GM12878 (cell line): Measurements from ENCODE around the gene SFN. TPM values are rescaled to one million over a fixed set of nuclear protein-coding genes. Genes with fewer than 3 reads are reported as not detected.

Source experiments
- ASH2L ChIP-seq: fragments of 300-600, 200-600 bp; sonication (generic); IDR thresholded peaks from 2 replicates; pipeline ENCODE4 v1.6.1; 2017; ENCODE audit warnings: low read depth, mild to moderate bottlenecking, borderline replicate concordance
- CBFB ChIP-seq: IDR thresholded peaks from 2 replicates; pipeline ENCODE4 v1.6.1; 2016; ENCODE audit warnings: antibody characterized with exemption, low read depth
- CREM ChIP-seq: IDR thresholded peaks from 2 replicates; pipeline ENCODE4 v1.6.1; 2014; ENCODE audit warnings: antibody characterized with exemption, low read depth
- NFYA ChIP-seq: IDR thresholded peaks from 2 replicates; pipeline ENCODE4 v1.6.1; 2011; ENCODE audit warnings: low read depth, mild to moderate bottlenecking, low read length, improper control_type of control experiment, borderline replicate concordance
- RBBP5 ChIP-seq: fragments of 200-600 bp; sonication (generic); conservative IDR thresholded peaks from 2 replicates; pipeline ENCODE4 v1.6.1; 2016
- SIN3A ChIP-seq: IDR thresholded peaks from 2 replicates; pipeline ENCODE4 v1.6.1; 2012; ENCODE audit warnings: low read depth, low read length, improper control_type of control experiment
- SPI1 ChIP-seq: IDR thresholded peaks from 2 replicates; pipeline ENCODE4 v1.6.1; 2011; ENCODE audit warnings: low read depth, mild to moderate bottlenecking, low read length, moderate library complexity, borderline replicate concordance; ENCODE audit not compliant: insufficient read depth
- TAF1 ChIP-seq: IDR thresholded peaks from 2 replicates; pipeline ENCODE4 v1.6.1; 2011; ENCODE audit warnings: mild to moderate bottlenecking, low read depth, low read length, borderline replicate concordance
- TBL1XR1 ChIP-seq: IDR thresholded peaks from 2 replicates; pipeline ENCODE4 v1.6.1; 2012; ENCODE audit warnings: low read depth, low read length, improper control_type of control experiment
- YY1 ChIP-seq: IDR thresholded peaks from 2 replicates; pipeline ENCODE4 v1.6.1; 2011; ENCODE audit warnings: low read depth, mild to moderate bottlenecking, low read length
- polyA plus RNA-seq, 11 experiments: library from polyadenylated mRNA; depleted of rRNA in 4 of 11; unstranded in 6 of 11; stranded (reverse) in 5 of 11; fragments of >200 nt; fragmentation: Nextera tagmentation in 4 of 11; fragmentation: Illumina TruSeq in 1 of 11; extraction: Ambion mirVana in 4 of 11; extraction: Trizol in 1 of 11; gene quantifications; 1 replicate in 1 of 11; 2 replicates in 10 of 11; pipeline versions ENCODE4 v1.2.1 to v1.2.3, GENCODE V29; 2011 to 2016; ENCODE audit warnings: inconsistent platforms in 2 of 11, missing spikeins in 2 of 11, low read depth in 1 of 11
- total RNA-seq, 4 experiments: library from RNA; depleted of rRNA in 3 of 4; stranded (reverse); fragments of >200 nt in 3 of 4; fragmentation: Illumina TruSeq in 1 of 4; extraction: Trizol in 1 of 4; gene quantifications; 2 replicates each; pipeline versions ENCODE4 v1.2.1 to v1.2.3, GENCODE V29; 2013 to 2021
- TF ChIP-seq, protein P1 (sequence below): fragments of 450-650 bp; IDR thresholded peaks from 2 replicates; pipeline ENCODE4 v1.6.1; 2017; ENCODE audit warnings: mild to moderate bottlenecking, moderate library complexity
- TF ChIP-seq, protein P2 (sequence below): fragments of 450-650 bp; formaldehyde crosslinking; IDR thresholded peaks from 2 replicates; pipeline ENCODE4 v1.4.0; 2022; ENCODE audit warnings: mild to moderate bottlenecking, moderate library complexity
- TF ChIP-seq, protein P3 (sequence below), 3 experiments: IDR thresholded peaks in 2 of 3; conservative IDR thresholded peaks in 1 of 3; 2 replicates each; pipeline ENCODE4 v1.5.1; 2011; ENCODE audit warnings: low read depth in 3 of 3, low read length in 3 of 3, mild to moderate bottlenecking in 3 of 3, control low read depth in 2 of 3, moderate library complexity in 2 of 3, inconsistent platforms in 1 of 3, mixed read lengths in 1 of 3; ENCODE audit not compliant: control insufficient read depth in 2 of 3, insufficient read depth in 1 of 3; ENCODE audit errors: extremely low read depth in 1 of 3
- TF ChIP-seq, protein P4 (sequence below): fragments of 150-350 bp; IDR thresholded peaks from 2 replicates; pipeline ENCODE4 v1.6.1; 2016; ENCODE audit warnings: low read depth, low read length
- TF ChIP-seq, protein P5 (sequence below): IDR thresholded peaks from 2 replicates; pipeline ENCODE4 v1.6.1; 2011; ENCODE audit warnings: mild to moderate bottlenecking, low read depth, low read length, moderate library complexity; ENCODE audit not compliant: insufficient replicate concordance

SFN gene
- total and polyA plus RNA-seq, 10 of the 15 experiments (the other 5 are each of a cell fraction or from before 2014, with no cell fraction given) = 0.19 to 2.9 (median 1.0) TPM

DNA sequence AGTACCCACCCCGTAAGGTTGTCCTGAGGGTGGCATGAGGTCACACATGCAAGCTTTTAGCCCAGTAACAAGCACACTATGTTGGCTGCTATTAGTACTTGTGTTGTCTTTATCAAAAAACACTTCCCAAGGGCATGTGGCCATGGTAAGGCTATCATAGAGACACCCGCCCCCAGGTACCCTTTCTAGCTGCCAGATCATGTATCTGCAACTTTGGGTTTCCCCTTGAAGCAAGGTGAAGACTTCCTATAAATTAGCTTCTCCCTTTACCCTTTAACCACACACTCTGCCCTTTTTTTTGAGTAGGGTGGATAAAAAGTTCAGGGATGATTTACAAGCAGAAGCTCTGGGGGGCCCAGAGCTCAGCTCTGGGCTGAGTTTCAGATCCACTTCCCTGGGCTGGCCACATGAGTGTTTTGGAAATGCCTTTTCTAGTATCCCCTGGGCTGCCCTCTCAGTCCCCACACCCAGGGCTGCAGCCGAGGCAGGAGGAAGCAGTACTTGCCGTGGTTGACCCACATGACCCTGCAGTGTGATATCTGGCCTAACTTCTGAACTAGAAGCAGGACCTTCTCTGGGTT, 34.4 kb upstream of the SFN start (continued):
- TF ChIP-seq, protein P1, sequence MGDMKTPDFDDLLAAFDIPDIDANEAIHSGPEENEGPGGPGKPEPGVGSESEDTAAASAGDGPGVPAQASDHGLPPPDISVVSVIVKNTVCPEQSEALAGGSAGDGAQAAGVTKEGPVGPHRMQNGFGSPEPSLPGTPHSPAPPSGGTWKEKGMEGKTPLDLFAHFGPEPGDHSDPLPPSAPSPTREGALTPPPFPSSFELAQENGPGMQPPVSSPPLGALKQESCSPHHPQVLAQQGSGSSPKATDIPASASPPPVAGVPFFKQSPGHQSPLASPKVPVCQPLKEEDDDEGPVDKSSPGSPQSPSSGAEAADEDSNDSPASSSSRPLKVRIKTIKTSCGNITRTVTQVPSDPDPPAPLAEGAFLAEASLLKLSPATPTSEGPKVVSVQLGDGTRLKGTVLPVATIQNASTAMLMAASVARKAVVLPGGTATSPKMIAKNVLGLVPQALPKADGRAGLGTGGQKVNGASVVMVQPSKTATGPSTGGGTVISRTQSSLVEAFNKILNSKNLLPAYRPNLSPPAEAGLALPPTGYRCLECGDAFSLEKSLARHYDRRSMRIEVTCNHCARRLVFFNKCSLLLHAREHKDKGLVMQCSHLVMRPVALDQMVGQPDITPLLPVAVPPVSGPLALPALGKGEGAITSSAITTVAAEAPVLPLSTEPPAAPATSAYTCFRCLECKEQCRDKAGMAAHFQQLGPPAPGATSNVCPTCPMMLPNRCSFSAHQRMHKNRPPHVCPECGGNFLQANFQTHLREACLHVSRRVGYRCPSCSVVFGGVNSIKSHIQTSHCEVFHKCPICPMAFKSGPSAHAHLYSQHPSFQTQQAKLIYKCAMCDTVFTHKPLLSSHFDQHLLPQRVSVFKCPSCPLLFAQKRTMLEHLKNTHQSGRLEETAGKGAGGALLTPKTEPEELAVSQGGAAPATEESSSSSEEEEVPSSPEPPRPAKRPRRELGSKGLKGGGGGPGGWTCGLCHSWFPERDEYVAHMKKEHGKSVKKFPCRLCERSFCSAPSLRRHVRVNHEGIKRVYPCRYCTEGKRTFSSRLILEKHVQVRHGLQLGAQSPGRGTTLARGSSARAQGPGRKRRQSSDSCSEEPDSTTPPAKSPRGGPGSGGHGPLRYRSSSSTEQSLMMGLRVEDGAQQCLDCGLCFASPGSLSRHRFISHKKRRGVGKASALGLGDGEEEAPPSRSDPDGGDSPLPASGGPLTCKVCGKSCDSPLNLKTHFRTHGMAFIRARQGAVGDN = peak; percentile 48; the same call in 1 of the 2 replicates
- TF ChIP-seq TBL1XR1 = no peak
- TF ChIP-seq, protein P2, sequence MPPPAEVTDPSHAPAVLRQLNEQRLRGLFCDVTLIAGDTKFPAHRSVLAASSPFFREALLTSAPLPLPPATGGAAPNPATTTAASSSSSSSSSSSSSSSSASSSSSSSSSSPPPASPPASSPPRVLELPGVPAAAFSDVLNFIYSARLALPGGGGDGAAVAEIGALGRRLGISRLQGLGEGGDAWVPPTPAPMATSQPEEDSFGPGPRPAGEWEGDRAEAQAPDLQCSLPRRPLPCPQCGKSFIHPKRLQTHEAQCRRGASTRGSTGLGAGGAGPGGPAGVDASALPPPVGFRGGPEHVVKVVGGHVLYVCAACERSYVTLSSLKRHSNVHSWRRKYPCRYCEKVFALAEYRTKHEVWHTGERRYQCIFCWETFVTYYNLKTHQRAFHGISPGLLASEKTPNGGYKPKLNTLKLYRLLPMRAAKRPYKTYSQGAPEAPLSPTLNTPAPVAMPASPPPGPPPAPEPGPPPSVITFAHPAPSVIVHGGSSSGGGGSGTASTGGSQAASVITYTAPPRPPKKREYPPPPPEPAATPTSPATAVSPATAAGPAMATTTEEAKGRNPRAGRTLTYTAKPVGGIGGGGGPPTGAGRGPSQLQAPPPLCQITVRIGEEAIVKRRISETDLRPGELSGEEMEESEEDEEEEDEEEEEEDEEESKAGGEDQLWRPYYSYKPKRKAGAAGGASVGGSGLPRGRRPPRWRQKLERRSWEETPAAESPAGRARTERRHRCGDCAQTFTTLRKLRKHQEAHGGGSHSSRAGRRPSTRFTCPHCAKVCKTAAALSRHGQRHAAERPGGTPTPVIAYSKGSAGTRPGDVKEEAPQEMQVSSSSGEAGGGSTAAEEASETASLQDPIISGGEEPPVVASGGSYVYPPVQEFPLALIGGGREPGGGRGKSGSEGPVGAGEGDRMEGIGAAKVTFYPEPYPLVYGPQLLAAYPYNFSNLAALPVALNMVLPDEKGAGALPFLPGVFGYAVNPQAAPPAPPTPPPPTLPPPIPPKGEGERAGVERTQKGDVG = no peak
- TF ChIP-seq RBBP5 = no peak
- TF ChIP-seq, protein P3, sequence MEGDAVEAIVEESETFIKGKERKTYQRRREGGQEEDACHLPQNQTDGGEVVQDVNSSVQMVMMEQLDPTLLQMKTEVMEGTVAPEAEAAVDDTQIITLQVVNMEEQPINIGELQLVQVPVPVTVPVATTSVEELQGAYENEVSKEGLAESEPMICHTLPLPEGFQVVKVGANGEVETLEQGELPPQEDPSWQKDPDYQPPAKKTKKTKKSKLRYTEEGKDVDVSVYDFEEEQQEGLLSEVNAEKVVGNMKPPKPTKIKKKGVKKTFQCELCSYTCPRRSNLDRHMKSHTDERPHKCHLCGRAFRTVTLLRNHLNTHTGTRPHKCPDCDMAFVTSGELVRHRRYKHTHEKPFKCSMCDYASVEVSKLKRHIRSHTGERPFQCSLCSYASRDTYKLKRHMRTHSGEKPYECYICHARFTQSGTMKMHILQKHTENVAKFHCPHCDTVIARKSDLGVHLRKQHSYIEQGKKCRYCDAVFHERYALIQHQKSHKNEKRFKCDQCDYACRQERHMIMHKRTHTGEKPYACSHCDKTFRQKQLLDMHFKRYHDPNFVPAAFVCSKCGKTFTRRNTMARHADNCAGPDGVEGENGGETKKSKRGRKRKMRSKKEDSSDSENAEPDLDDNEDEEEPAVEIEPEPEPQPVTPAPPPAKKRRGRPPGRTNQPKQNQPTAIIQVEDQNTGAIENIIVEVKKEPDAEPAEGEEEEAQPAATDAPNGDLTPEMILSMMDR (IDR thresholded peaks at IDR 0.05 in 2 of 3, conservative IDR thresholded peaks at IDR 0.05 in 1 of 3; ENCODE audit: control insufficient read depth in 2 of 3, extremely low read depth in 1 of 3, insufficient read depth in 1 of 3, low read depth in 3 of 3, low read length in 3 of 3) = no peak
- TF ChIP-seq TAF1 = no peak
- TF ChIP-seq, protein P4, sequence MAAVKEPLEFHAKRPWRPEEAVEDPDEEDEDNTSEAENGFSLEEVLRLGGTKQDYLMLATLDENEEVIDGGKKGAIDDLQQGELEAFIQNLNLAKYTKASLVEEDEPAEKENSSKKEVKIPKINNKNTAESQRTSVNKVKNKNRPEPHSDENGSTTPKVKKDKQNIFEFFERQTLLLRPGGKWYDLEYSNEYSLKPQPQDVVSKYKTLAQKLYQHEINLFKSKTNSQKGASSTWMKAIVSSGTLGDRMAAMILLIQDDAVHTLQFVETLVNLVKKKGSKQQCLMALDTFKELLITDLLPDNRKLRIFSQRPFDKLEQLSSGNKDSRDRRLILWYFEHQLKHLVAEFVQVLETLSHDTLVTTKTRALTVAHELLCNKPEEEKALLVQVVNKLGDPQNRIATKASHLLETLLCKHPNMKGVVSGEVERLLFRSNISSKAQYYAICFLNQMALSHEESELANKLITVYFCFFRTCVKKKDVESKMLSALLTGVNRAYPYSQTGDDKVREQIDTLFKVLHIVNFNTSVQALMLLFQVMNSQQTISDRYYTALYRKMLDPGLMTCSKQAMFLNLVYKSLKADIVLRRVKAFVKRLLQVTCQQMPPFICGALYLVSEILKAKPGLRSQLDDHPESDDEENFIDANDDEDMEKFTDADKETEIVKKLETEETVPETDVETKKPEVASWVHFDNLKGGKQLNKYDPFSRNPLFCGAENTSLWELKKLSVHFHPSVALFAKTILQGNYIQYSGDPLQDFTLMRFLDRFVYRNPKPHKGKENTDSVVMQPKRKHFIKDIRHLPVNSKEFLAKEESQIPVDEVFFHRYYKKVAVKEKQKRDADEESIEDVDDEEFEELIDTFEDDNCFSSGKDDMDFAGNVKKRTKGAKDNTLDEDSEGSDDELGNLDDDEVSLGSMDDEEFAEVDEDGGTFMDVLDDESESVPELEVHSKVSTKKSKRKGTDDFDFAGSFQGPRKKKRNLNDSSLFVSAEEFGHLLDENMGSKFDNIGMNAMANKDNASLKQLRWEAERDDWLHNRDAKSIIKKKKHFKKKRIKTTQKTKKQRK = no peak
- TF ChIP-seq SPI1 = peak; percentile 5; the same call in 1 of the 2 replicates
- TF ChIP-seq, protein P5, sequence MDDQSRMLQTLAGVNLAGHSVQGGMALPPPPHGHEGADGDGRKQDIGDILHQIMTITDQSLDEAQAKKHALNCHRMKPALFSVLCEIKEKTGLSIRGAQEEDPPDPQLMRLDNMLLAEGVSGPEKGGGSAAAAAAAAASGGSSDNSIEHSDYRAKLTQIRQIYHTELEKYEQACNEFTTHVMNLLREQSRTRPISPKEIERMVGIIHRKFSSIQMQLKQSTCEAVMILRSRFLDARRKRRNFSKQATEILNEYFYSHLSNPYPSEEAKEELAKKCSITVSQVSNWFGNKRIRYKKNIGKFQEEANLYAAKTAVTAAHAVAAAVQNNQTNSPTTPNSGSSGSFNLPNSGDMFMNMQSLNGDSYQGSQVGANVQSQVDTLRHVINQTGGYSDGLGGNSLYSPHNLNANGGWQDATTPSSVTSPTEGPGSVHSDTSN = no peak
- TF ChIP-seq ASH2L = no peak
- TF ChIP-seq SIN3A = 0 out of 2 replicates have a peak, but pooled peaks have one; percentile 38
- 0 out of 2 replicates have a peak, but pooled peaks have one; percentile 23 for TF ChIP-seq CBFB
- no peak for TF ChIP-seq NFYA
- no peak for TF ChIP-seq CREM
- 0 out of 2 replicates have a peak, but pooled peaks have one; percentile 4 for TF ChIP-seq YY1
